H1 (cell line): Measurements from ENCODE around the gene DLEC1. TPM values are rescaled to one million over a fixed set of nuclear protein-coding genes. Genes with fewer than 3 reads are reported as not detected.

Experiments
- CTCF ChIA-PET: fragments of 300-600 bp; sonication (Branson Sonifier 250); formaldehyde crosslinking; loops from one replicate; lab custom pipeline; 2021; ENCODE audit not compliant: partially characterized antibody; lab: Charles Lee
- POLR2A ChIA-PET: fragments of 300-600 bp; sonication (Branson Sonifier 250); formaldehyde crosslinking; loops from one replicate; lab custom pipeline; 2021; ENCODE audit warnings: inconsistent platforms; ENCODE audit not compliant: partially characterized antibody; lab: Charles Lee
- DNase-seq, 2 experiments: peaks; one replicate each; pipeline versions ENCODE4 v3.0.0 to v3.0.0-alpha.2; 2010 to 2022; ENCODE audit warnings: low spot score in 2 of 2, low read depth in 1 of 2, mixed read lengths in 1 of 2
- FAIRE-seq: peaks from 2 replicates; lab custom pipeline; 2011; peaks lifted over from hg19 to GRCh38; lab: Jason Lieb, UNC
- H2AFZ ChIP-seq: 2 replicates; pipeline ENCODE4 v1.8.1; 2012; ENCODE audit warnings: low read length, inconsistent platforms
- H2AK5ac ChIP-seq: 2 replicates; pipeline ENCODE4 v1.6.1; 2013; ENCODE audit warnings: low read depth, low read length
- H2BK120ac ChIP-seq: replicated peaks from 2 replicates; pipeline ENCODE3; 2013; ENCODE audit warnings: low read depth, low read length, inconsistent platforms
- H2BK12ac ChIP-seq: 2 replicates; pipeline ENCODE4 v1.6.1; 2013; ENCODE audit warnings: low read depth, low read length
- H2BK15ac ChIP-seq: 2 replicates; pipeline ENCODE4 v1.6.1; 2013; ENCODE audit warnings: low read length
- H2BK20ac ChIP-seq: 2 replicates; pipeline ENCODE4 v1.6.1; 2013; ENCODE audit warnings: low read length
- H2BK5ac ChIP-seq: 2 replicates; pipeline ENCODE4 v1.6.1; 2013; ENCODE audit warnings: low read depth, low read length
- H3K14ac ChIP-seq: 2 replicates; pipeline ENCODE4 v1.6.1; 2013; ENCODE audit warnings: inconsistent platforms; ENCODE audit not compliant: insufficient read length
- H3K18ac ChIP-seq: 2 replicates; pipeline ENCODE4 v1.6.1; 2013; ENCODE audit warnings: low read length; ENCODE audit errors: extremely low read depth
- H3K23ac ChIP-seq: 2 replicates; pipeline ENCODE4 v1.6.1; 2013; ENCODE audit warnings: inconsistent platforms; ENCODE audit not compliant: insufficient read length
- H3K23me2 ChIP-seq: 2 replicates; pipeline ENCODE4 v1.6.1; 2013; ENCODE audit warnings: low read depth, low read length
- H3K27ac ChIP-seq: 2 replicates; pipeline ENCODE4 v1.6.1; 2011; ENCODE audit warnings: low read depth, low read length, inconsistent platforms
- H3K27me3 ChIP-seq, 4 experiments: replicated peaks in 1 of 4; 1 replicate in 1 of 4; 2 replicates in 3 of 4; pipeline versions ENCODE4 v1.6.1 to v1.8.1; 2011 to 2013; ENCODE audit warnings: low read length in 3 of 4, mild to moderate bottlenecking in 3 of 4, inconsistent platforms in 2 of 4, mixed read lengths in 2 of 4, moderate library complexity in 1 of 4; ENCODE audit not compliant: control insufficient read depth in 3 of 4, insufficient read depth in 3 of 4; ENCODE audit errors: extremely low read depth in 1 of 4
- H3K36me3 ChIP-seq, 4 experiments: 2 replicates each; pipeline versions ENCODE4 v1.6.1 to v1.8.1; 2011 to 2013; ENCODE audit warnings: mild to moderate bottlenecking in 4 of 4, low read length in 3 of 4, moderate library complexity in 2 of 4, control low read depth in 1 of 4, inconsistent platforms in 1 of 4; ENCODE audit not compliant: insufficient read depth in 4 of 4, control insufficient read depth in 2 of 4
- H3K4ac ChIP-seq: replicated peaks from 2 replicates; pipeline ENCODE3; 2013; ENCODE audit warnings: low read length, low read depth, mixed read lengths, inconsistent platforms; ENCODE audit not compliant: insufficient read length
- H3K4me1 ChIP-seq, 4 experiments: replicated peaks in 1 of 4; 1 replicate in 1 of 4; 2 replicates in 3 of 4; pipeline versions ENCODE4 v1.6.1 to v1.8.1; 2011 to 2013; ENCODE audit warnings: low read length in 3 of 4, inconsistent platforms in 2 of 4, mixed read lengths in 1 of 4; ENCODE audit not compliant: insufficient read depth in 4 of 4, control insufficient read depth in 3 of 4
- H3K4me2 ChIP-seq, 2 experiments: 2 replicates each; pipeline versions ENCODE4 v1.6.1 to v1.8.1; 2011 to 2013; ENCODE audit warnings: low read depth in 2 of 2, low read length in 2 of 2, control low read depth in 1 of 2, inconsistent platforms in 1 of 2, mild to moderate bottlenecking in 1 of 2; ENCODE audit not compliant: insufficient read depth in 1 of 2
- H3K4me3 ChIP-seq, 4 experiments: fragments of 200-600, 300-600 bp in 1 of 4; sonication (generic), shearing (Covaris generic), sonication (Bioruptor Twin) in 1 of 4; 2 replicates each; pipeline versions ENCODE4 v1.5.1 to v1.8.1; 2011 to 2016; ENCODE audit warnings: low read length in 4 of 4, low read depth in 3 of 4, control low read depth in 2 of 4, inconsistent platforms in 2 of 4, mild to moderate bottlenecking in 2 of 4, mixed read lengths in 1 of 4, moderate library complexity in 1 of 4; ENCODE audit not compliant: insufficient read depth in 2 of 4; ENCODE audit errors: extremely low read depth in 1 of 4
- H3K56ac ChIP-seq: replicated peaks from 2 replicates; pipeline ENCODE3; 2013; ENCODE audit warnings: low read depth, mild to moderate bottlenecking, mixed read lengths, low read length, inconsistent platforms; ENCODE audit not compliant: insufficient read length
- H3K79me1 ChIP-seq: 2 replicates; pipeline ENCODE4 v1.6.1; 2013; ENCODE audit warnings: low read depth, low read length, control low read depth
- H3K79me2 ChIP-seq, 2 experiments: 2 replicates each; pipeline versions ENCODE4 v1.6.1 to v1.8.1; 2012 to 2013; ENCODE audit warnings: low read length in 2 of 2, mild to moderate bottlenecking in 2 of 2, inconsistent platforms in 1 of 2; ENCODE audit not compliant: insufficient read depth in 2 of 2, control insufficient read depth in 1 of 2
- H3K9ac ChIP-seq, 4 experiments: replicated peaks in 1 of 4; 1 replicate in 1 of 4; 2 replicates in 3 of 4; pipeline versions ENCODE4 v1.6.1 to v1.8.1; 2011 to 2013; ENCODE audit warnings: low read depth in 3 of 4, low read length in 3 of 4, control low read depth in 2 of 4, mild to moderate bottlenecking in 2 of 4, moderate library complexity in 2 of 4, inconsistent platforms in 1 of 4; ENCODE audit errors: extremely low read depth in 1 of 4
- H3K9me3 ChIP-seq, 2 experiments: 2 replicates each; pipeline versions ENCODE4 v1.6.1 to v1.8.1; 2012 to 2013; ENCODE audit warnings: mild to moderate bottlenecking in 2 of 2, moderate library complexity in 2 of 2, control low read depth in 1 of 2, inconsistent platforms in 1 of 2, low read depth in 1 of 2, low read length in 1 of 2, mixed read lengths in 1 of 2; ENCODE audit not compliant: insufficient read depth in 2 of 2
- H4K20me1 ChIP-seq, 2 experiments: replicated peaks in 1 of 2; 2 replicates each; pipeline versions ENCODE3 to v1.8.1; 2011 to 2013; ENCODE audit warnings: inconsistent platforms in 2 of 2, low read length in 2 of 2, mild to moderate bottlenecking in 1 of 2; ENCODE audit not compliant: insufficient read depth in 2 of 2, control insufficient read depth in 1 of 2
- H4K5ac ChIP-seq: 2 replicates; pipeline ENCODE4 v1.6.1; 2013; ENCODE audit warnings: low read length, low read depth, mixed read lengths, inconsistent platforms; ENCODE audit not compliant: insufficient read length
- H4K8ac ChIP-seq: 2 replicates; pipeline ENCODE4 v1.8.0; 2013; ENCODE audit warnings: mild to moderate bottlenecking, moderate library complexity, low read length, inconsistent platforms; ENCODE audit not compliant: insufficient read depth; ENCODE audit errors: extremely low read depth
- H4K91ac ChIP-seq: replicated peaks from 2 replicates; pipeline ENCODE3; 2013; ENCODE audit warnings: low read length, mixed read lengths, inconsistent platforms; ENCODE audit not compliant: insufficient read length
- CBX8 ChIP-seq: fragments of 300-800, 300-1000 bp; sonication (generic); IDR thresholded peaks from 2 replicates; pipeline ENCODE4 v1.7.1; 2016; ENCODE audit warnings: low read depth, low read length, borderline replicate concordance
- PHF8 ChIP-seq: fragments of 200-600 bp; sonication (generic); conservative IDR thresholded peaks from 2 replicates; pipeline ENCODE4 v1.7.1; 2012; ENCODE audit warnings: low read depth, mild to moderate bottlenecking, inconsistent platforms, low read length, moderate library complexity
- SRF ChIP-seq: IDR thresholded peaks from 2 replicates; pipeline ENCODE4 v1.6.1; 2011; ENCODE audit warnings: mild to moderate bottlenecking, low read depth, low read length, moderate library complexity
- WGBS, 2 experiments: shearing (Covaris generic) in 1 of 2; methylation state at CpG; one replicate each; pipeline versions ENCODE4 v1.1.6 to v1.1.7; 2013 to 2015; ENCODE audit warnings: low lambda C conversion rate in 2 of 2, mixed read lengths in 2 of 2, inconsistent platforms in 1 of 2, low coverage in 1 of 2, missing lambda C conversion rate in 1 of 2; ENCODE audit not compliant: insufficient replicate concordance in 2 of 2, insufficient coverage in 1 of 2, insufficient read length in 1 of 2; ENCODE audit errors: extremely low coverage in 1 of 2, missing lambda C conversion rate in 1 of 2; 5-methylcytosine and 5-hydroxymethylcytosine counted together
- polyA plus RNA-seq, 7 experiments: library from polyadenylated mRNA; depleted of rRNA in 3 of 7; stranded (reverse) in 5 of 7; unstranded in 2 of 7; fragments of >200 nt in 5 of 7; fragments of 200-250 nt in 2 of 7; gene quantifications; 1 replicate in 5 of 7; 2 replicates in 1 of 7; 4 replicates in 1 of 7; pipeline versions ENCODE4 v1.2.1 to v1.2.3, GENCODE V29; 2011 to 2013; ENCODE audit warnings: missing spikeins in 2 of 7, mixed read lengths in 2 of 7
- total RNA-seq: library from RNA; stranded (reverse); fragmentation: NEBNext Ultra II Directional; extraction: Animal tissue kit (Norgen Biotek cat#: 25700); gene quantifications from 2 replicates; pipeline ENCODE4 v1.2.1, GENCODE V29; 2021

DLEC1 gene
- total and polyA plus RNA-seq, 2 of the 8 experiments (the other 6 are each of a cell fraction or from before 2014, with no cell fraction given), result 0.26 to 0.76 TPM

GRCh38 chr3:38167591-38167990, 128.6 kb downstream of the DLEC1 start:
- Histone ChIP-seq H2BK15ac (no peak overlapping the region), H4K8ac (no peak overlapping the region), H3K4me1 (peaks cover 0 to 2% (median under 1%) of the 10 kb centered on the region in 4 experiments; a peak in 3 of 7 replicates), H3K23me2 (peaks cover 14% of the 10 kb centered on the region; the same call in 1 of the 2 replicates), H3K4ac (no peak overlapping the region), H4K5ac (no peak overlapping the region), H2BK120ac (no peak overlapping the region), H3K23ac (no peak overlapping the region), H2AFZ (no peak overlapping the region), H4K20me1 (peaks cover 7 to 8% of the 10 kb centered on the region in 2 experiments), H3K18ac (no peak overlapping the region), H3K14ac (no peak overlapping the region), H3K4me3 (no peak overlapping the region), H3K9ac (no peak overlapping the region), H3K9me3 (no peaks in the 10 kb centered on the region), H2AK5ac (no peak overlapping the region), H3K4me2 (peak overlapping the region in 1 of 2 experiments; percentile 91; a peak in 1 of 4 replicates), H3K27me3 (no peaks in the 10 kb centered on the region), H2BK20ac (no peak overlapping the region), H3K79me1 (no peaks in the 10 kb centered on the region; the same call in 1 of the 2 replicates), H2BK12ac (no peak overlapping the region), H3K56ac (no peak overlapping the region), H2BK5ac (no peak overlapping the region), H4K91ac (no peak overlapping the region), H3K27ac (no peak overlapping the region), H3K79me2 (peaks cover 18 to 66% of the 10 kb centered on the region in 2 experiments), H3K36me3 (no peaks in the 10 kb centered on the region)
- TF ChIP-seq SRF (no peak), CBX8 (no peak), PHF8 (no peak)
- no peak for FAIRE-seq
- ChIA-PET CTCF (interaction anchor here (0.7 to 1.4 kb wide), 4 partner anchors 30 to 325 kb away, joined by 3 to 4 read pairs (median 4); partner anchors contain the start of gene MYD88), POLR2A (interaction anchor here (0.6 to 1.5 kb wide), 3 partner anchors 10 to 164 kb away, joined by 3 to 5 read pairs (median 4); partner anchors contain the start of gene ACAA1)
- 90% methylated on average over 4 of the region's 4 CpGs; no CpG with 5 or more reads in 1 of the 2 experiments for WGBS, 2 experiments
- no peak for DNase-seq
